Dendritic cell treated with granulocyte-macrophage colony-stimulating factor and Interleukin-4, amounts not matched to agents 40 ng/mL and 50 ng/mL, for 4 days (primary cell): ENCODE data around the gene HMMR.
"Not testable (repeated sequence)": the region's sequence is repeated elsewhere in the genome, so short reads cannot be mapped to it uniquely, and the experiment has no call there.

Source experiments
- H3K27ac Mint-ChIP-seq: one replicate; pipeline ENCODE4 v1.8.0; 2022; ENCODE audit warnings: mild to moderate bottlenecking, mixed read lengths
- H3K27me3 Mint-ChIP-seq: one replicate; pipeline ENCODE4 v1.8.0; 2022; ENCODE audit warnings: mild to moderate bottlenecking, mixed read lengths
- H3K36me3 Mint-ChIP-seq: one replicate; pipeline ENCODE4 v1.8.0; 2022; ENCODE audit warnings: low read depth, mixed read lengths
- H3K4me1 Mint-ChIP-seq: one replicate; pipeline ENCODE4 v1.8.0; 2022; ENCODE audit warnings: low read depth, mixed read lengths
- H3K4me3 Mint-ChIP-seq: one replicate; pipeline ENCODE4 v1.8.0; 2022; ENCODE audit warnings: mild to moderate bottlenecking, moderate library complexity, mixed read lengths
- H3K9me3 Mint-ChIP-seq: one replicate; pipeline ENCODE4 v1.8.0; 2022; ENCODE audit warnings: mixed read lengths
- intact Hi-C: fragments of 100-400 bp; cut with micrococcal nuclease; formaldehyde crosslinking; loops from one replicate; pipeline ENCODE4 v1.15.0; 2022

Gene HMMR, protein sequence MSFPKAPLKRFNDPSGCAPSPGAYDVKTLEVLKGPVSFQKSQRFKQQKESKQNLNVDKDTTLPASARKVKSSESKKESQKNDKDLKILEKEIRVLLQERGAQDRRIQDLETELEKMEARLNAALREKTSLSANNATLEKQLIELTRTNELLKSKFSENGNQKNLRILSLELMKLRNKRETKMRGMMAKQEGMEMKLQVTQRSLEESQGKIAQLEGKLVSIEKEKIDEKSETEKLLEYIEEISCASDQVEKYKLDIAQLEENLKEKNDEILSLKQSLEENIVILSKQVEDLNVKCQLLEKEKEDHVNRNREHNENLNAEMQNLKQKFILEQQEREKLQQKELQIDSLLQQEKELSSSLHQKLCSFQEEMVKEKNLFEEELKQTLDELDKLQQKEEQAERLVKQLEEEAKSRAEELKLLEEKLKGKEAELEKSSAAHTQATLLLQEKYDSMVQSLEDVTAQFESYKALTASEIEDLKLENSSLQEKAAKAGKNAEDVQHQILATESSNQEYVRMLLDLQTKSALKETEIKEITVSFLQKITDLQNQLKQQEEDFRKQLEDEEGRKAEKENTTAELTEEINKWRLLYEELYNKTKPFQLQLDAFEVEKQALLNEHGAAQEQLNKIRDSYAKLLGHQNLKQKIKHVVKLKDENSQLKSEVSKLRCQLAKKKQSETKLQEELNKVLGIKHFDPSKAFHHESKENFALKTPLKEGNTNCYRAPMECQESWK

DNA sequence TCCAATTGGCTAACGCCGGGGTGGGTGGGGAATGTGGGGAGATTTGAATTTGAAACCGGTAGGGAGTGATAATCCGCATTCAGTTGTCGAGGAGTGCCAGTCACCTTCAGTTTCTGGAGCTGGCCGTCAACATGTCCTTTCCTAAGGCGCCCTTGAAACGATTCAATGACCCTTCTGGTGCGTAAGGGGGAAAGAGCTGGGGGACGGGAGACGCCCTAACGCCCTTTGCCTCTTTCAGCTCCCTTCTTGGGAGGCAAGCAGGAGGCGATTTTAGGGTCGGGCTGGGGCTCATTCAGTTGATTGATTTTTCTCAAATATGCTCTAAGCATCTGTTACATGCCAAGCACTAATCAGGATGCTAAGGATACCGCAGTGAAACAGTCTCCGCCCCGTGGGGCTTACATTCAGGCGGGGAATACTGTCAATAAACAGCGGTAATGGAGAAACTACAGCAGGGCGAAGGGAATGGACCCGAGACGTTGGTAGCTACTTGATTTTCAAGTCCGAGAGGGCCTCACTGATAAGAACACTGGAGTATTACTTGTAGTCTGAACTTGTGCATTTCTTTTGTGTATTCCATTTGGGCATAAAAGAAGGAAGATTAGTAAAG is at the start of gene HMMR:
Gene HMMR (plus strand): TSS at position 71 of the 610 bp plus-strand sequence. CDS start 61 bp downstream, at position 132.
- Mint-ChIP-seq H3K36me3 (peaks cover 25% of the 10 kb centered on the region), H3K9me3 (no peaks in the 10 kb centered on the region), H3K27me3 (no peaks in the 10 kb centered on the region), H3K4me3 (peak within 1 kb of the TSS; percentile 93), H3K4me1 (peaks cover 24% of the 10 kb centered on the region), H3K27ac (peak within 1 kb of the TSS; percentile 99)
- intact Hi-C loops = loop anchor here (1.0 to 2.0 kb wide), 3 partner anchors 14 to 45 kb away; partner anchors contain the start of genes CCNG1 and MAT2B

DNA sequence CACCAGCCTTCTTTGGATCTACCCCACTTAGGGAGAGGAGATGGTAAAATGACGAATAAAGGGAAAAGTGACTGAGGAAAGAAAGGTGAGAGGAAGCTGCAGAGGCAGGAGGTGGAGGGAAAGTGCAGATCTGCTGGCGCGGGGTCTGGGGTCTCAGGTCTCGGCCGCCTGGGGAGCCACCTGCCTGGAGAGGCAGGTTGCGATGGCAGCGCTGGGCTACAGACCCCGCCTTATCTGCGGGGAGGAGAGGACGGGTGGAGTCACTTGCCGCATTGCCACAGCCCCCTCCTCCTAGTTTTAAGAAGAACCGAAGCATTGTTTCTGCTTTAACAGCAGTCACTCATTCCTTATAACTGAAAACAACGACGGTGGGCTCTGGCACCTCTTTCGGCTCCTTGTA is 44.8 kb upstream of the HMMR start:
- peaks cover 21% of the 10 kb centered on the region for H3K27me3 Mint-ChIP-seq
- intact Hi-C loops = not testable (repeated sequence)

DNA sequence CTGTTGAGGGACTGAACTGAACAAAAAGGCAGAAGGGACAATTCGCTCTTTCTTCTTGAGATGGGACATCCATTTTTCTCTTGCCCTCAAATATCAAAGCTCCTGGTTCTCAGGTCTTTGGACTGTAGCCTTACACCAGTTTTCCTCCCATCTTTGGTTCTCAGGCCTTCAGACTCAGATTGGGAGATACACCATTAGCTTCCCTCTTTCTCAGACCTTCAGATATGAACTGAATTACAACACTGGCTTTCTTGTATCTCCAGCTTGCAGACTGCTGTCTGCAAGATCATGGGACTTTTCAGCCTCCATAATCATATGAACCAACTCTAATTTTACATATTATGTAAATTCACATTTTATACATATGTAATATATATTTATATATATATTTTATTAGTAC is 35.6 kb upstream of the HMMR start:
- H3K9me3 Mint-ChIP-seq = no peaks in the 10 kb centered on the region
- H3K27ac Mint-ChIP-seq = no peak overlapping the region
- no peaks in the 10 kb centered on the region for H3K27me3 Mint-ChIP-seq
- H3K4me1 Mint-ChIP-seq = peaks cover 8% of the 10 kb centered on the region
- no peak overlapping the region for H3K4me3 Mint-ChIP-seq
- no peaks in the 10 kb centered on the region for H3K36me3 Mint-ChIP-seq
- intact Hi-C loops = no loop called here

More for the DNA sequence above, 44.8 kb upstream of the HMMR start:
- H3K9me3 Mint-ChIP-seq, H3K36me3 Mint-ChIP-seq, H3K27ac Mint-ChIP-seq, H3K4me3 Mint-ChIP-seq, H3K4me1 Mint-ChIP-seq: not testable (repeated sequence)

DNA sequence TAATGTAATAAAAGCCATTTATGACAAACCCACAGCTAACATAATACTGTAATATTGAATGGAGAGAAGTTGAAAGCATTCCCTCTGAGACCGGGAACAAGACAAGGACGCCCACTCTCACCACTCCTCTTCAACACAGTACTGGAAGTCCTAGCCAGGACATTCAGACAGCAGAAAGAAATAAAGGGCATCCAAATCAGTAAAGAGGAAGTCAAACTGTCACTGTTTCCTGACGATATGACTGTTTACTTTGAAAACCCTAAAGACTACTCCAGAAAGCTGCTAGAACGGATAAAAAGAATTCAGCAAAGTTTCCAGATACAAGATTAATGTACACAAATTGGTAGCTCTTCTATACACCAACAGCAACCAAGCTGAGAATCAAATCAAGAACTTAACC is 34.3 kb upstream of the HMMR start:
- H3K4me1 Mint-ChIP-seq, H3K36me3 Mint-ChIP-seq, intact Hi-C loops, H3K27me3 Mint-ChIP-seq, H3K9me3 Mint-ChIP-seq, H3K4me3 Mint-ChIP-seq: not testable (repeated sequence)
- peak overlapping the region; percentile 62 for H3K27ac Mint-ChIP-seq

DNA sequence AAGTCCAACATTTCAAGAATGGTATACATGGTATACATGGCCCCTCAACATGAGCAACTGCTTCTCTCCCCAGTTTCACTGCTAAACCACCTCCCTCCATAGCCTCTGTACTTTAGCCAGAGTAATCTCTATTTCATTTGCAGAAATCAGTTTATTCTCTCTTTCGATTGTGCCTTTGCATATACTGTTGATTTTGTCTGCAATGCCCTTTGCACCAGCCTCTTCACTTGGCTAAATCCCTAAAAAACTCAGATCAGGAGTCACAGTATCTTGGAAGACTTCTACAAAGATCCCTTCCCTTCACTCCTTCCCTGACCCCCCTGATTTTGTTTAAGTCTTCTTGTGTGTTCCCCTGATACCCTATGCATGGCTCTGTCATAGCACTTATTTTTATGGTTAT is 27.9 kb upstream of the HMMR start:
- Mint-ChIP-seq H3K4me3 (no peak overlapping the region), H3K27me3 (no peaks in the 10 kb centered on the region), H3K27ac (no peak overlapping the region), H3K36me3 (no peaks in the 10 kb centered on the region), H3K4me1 (peaks cover 11% of the 10 kb centered on the region), H3K9me3 (no peaks in the 10 kb centered on the region)
- intact Hi-C loops = no loop called here

DNA sequence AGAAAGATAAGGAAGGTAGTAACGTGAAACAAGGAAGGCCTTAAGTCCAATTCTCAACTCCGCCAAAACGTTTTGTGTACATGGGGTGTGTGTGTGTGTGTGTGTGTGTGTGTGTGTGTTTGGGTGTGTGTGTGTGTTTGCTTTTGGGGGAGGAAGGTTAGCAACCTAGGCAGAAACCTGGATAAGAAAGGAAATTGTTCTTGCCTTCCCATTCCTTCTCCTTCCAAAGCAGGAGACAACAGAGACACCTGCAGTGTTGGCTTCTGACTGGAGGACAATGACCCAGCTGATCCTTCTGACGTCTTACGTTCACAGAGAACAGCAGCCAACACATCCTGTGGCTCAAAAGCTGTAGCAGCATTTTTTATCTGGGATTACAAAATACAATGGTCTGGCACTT is 27.2 kb upstream of the HMMR start:
- Mint-ChIP-seq H3K27ac (no peak overlapping the region), H3K4me3 (no peak overlapping the region), H3K9me3 (no peaks in the 10 kb centered on the region), H3K4me1 (peaks cover 11% of the 10 kb centered on the region), H3K27me3 (no peaks in the 10 kb centered on the region), H3K36me3 (no peaks in the 10 kb centered on the region)
- intact Hi-C loops = no loop called here

DNA sequence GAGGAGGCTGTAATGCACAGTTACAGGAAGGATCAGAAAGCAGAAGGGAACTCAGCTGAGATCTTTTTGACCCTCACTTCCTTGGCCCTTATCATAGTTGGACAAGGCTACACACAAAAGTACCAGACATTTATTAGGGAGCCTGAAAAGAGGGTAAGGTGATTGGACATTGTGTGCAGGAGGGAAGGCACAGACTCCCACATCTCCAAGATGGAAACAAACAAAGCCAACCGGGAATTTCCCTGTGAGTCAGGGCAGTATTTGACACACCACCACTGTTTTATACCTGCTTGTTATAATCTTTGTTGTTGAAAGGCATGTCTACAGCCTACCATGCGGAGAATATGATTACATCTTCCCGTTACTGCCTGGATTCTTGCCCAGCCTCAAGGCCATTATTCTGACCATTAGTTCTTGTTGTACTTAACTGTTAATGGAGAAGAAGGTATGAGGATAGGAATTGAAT is 26.0 kb upstream of the HMMR start:
- no peaks in the 10 kb centered on the region for H3K27me3 Mint-ChIP-seq
- no peak overlapping the region for H3K4me3 Mint-ChIP-seq
- H3K4me1 Mint-ChIP-seq = peaks cover 22% of the 10 kb centered on the region
- intact Hi-C loops = no loop called here
- H3K36me3 Mint-ChIP-seq = no peaks in the 10 kb centered on the region
- H3K27ac Mint-ChIP-seq = no peak overlapping the region
- no peaks in the 10 kb centered on the region for H3K9me3 Mint-ChIP-seq

DNA sequence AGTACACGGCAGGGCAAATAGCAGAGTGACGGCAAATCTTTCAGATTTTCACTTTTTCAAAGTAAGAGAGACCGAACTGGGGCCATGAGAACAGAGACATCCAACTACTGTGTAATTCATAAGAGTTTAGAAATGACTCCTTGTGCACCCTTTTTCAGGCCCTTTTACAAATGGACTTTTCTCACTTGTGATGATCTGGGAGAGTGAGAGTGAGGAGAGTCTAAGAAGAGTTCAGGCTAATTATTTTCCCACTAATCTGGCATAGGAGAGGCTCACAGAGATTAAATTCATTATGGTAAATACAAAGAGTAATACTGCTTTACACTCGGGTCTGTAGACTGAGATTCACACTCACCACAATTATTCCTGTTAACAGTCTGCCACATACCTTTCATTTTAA is 23.9 kb upstream of the HMMR start:
- intact Hi-C loops = no loop called here
- Mint-ChIP-seq H3K4me3 (peak overlapping the region; percentile 86), H3K9me3 (no peaks in the 10 kb centered on the region), H3K27me3 (no peaks in the 10 kb centered on the region), H3K27ac (peak overlapping the region; percentile 91), H3K4me1 (peaks cover 32% of the 10 kb centered on the region), H3K36me3 (peaks cover 7% of the 10 kb centered on the region)

DNA sequence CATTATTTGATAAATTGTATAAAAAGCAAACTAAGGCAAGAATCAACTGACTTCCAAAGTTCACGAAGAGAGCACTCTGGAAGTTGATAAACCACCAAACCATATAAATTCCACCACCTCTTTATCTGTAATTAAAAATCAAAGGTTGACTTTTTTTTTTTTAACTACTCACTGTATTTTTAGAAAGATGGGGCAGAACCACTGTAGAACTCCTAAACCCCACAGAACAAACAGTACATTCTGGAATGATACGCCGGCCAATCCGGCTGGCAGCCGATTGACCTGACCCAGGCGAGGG is 23.5 kb upstream of the HMMR start:
- intact Hi-C loops = loop anchor here (1.0 kb wide), 2 partner anchors 23 to 67 kb away; partner anchors contain the start of genes HMMR and NUDCD2
- no peaks in the 10 kb centered on the region for H3K27me3 Mint-ChIP-seq
- peaks cover 32% of the 10 kb centered on the region for H3K4me1 Mint-ChIP-seq
- peak overlapping the region; percentile 86 for H3K4me3 Mint-ChIP-seq
- H3K36me3 Mint-ChIP-seq = peaks cover 8% of the 10 kb centered on the region
- no peaks in the 10 kb centered on the region for H3K9me3 Mint-ChIP-seq
- H3K27ac Mint-ChIP-seq = peak overlapping the region; percentile 91

DNA sequence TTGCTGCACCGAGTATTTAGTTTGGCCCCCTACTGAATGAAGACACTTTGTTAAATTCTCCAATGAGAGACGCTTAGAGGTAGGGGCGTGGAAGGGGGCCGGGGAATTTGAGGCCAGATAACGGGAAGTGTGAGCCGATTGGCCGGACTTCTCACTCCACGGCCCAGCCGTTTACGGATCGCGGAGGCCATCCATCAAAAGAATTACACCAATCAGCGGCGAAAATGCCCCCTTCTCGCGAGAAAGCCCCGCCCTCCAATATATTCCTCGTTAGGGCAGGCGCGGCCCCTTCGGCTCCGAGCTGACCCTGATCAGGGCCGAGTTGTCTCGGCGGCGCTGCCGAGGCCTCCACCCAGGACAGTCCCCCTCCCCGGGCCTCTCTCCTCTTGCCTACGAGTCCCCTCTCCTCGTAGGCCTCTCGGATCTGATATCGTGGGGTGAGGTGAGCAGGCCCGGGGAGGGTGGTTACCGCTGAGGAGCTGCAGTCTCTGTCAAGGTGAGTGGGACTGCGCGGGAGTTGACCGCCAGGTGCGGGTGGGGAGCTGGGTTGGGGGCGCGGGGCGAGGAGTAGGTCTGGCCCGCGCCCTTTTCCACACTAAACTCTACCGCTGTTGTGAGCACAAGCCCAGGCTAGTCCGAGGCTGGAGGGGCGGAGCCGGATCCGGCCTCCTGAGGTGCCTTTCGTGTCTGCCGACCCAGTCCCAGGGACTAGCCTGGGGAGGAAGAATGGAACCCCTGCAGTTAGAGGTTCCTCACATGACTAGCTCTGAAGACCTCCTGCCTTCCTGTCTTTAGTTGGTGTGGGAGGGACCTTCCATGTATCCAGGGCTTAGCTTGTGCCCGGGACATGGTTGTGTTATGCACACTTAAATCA is 22.9 kb upstream of the HMMR start, which contains the start of gene CCNG1:
Gene CCNG1 (plus strand): TSS at position 287 of the 874 bp plus-strand sequence. CDS start 1,662 bp downstream, outside the sequence.
- peak within 1 kb of the TSS; percentile 86 for H3K4me3 Mint-ChIP-seq
- H3K27ac Mint-ChIP-seq = peak within 1 kb of the TSS; percentile 91
- intact Hi-C loops = loop anchor here (1.0 kb wide), 2 partner anchors 23 to 67 kb away; partner anchors contain the start of genes HMMR and NUDCD2
- peaks cover 32% of the 10 kb centered on the region for H3K4me1 Mint-ChIP-seq
- peaks cover 14% of the 10 kb centered on the region for H3K36me3 Mint-ChIP-seq
- H3K9me3 Mint-ChIP-seq = no peaks in the 10 kb centered on the region
- no peaks in the 10 kb centered on the region for H3K27me3 Mint-ChIP-seq

DNA sequence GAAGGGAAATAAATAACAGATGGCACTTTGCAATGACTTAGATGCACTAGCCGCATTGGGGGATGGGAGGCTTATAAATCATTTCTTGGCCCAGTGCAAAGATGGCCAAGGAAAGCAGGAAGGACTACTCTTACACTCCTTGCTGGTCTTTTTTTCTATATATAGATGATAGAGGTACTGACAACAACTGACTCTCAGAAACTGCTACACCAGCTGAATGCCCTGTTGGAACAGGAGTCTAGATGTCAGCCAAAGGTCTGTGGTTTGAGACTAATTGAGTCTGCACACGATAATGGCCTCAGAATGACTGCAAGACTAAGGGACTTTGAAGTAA is 21.4 kb upstream of the HMMR start:
- Mint-ChIP-seq H3K27ac (no peak overlapping the region), H3K4me3 (peak overlapping the region; percentile 86), H3K36me3 (peaks cover 24% of the 10 kb centered on the region), H3K4me1 (peaks cover 32% of the 10 kb centered on the region), H3K27me3 (no peaks in the 10 kb centered on the region), H3K9me3 (no peaks in the 10 kb centered on the region)
- intact Hi-C loops = no loop called here

DNA sequence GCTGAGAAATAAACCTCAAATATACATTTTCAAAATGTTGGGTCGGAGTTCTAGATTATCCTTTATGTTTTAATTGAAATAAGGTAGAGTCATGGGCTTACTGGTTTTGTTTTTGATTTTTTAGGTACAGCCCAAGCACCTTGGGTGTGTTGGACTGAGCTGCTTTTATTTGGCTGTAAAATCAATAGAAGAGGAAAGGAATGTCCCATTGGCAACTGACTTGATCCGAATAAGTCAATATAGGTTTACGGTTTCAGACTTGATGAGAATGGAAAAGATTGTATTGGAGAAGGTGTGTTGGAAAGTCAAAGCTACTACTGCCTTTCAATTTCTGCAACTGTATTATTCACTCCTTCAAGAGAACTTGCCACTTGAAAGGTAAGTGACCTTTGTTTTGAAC is 19.5 kb upstream of the HMMR start:
- no peak overlapping the region for H3K27ac Mint-ChIP-seq
- H3K27me3 Mint-ChIP-seq = no peaks in the 10 kb centered on the region
- peaks cover 32% of the 10 kb centered on the region for H3K4me1 Mint-ChIP-seq
- H3K4me3 Mint-ChIP-seq = no peak overlapping the region
- H3K9me3 Mint-ChIP-seq = no peaks in the 10 kb centered on the region
- peaks cover 39% of the 10 kb centered on the region for H3K36me3 Mint-ChIP-seq
- intact Hi-C loops = no loop called here

DNA sequence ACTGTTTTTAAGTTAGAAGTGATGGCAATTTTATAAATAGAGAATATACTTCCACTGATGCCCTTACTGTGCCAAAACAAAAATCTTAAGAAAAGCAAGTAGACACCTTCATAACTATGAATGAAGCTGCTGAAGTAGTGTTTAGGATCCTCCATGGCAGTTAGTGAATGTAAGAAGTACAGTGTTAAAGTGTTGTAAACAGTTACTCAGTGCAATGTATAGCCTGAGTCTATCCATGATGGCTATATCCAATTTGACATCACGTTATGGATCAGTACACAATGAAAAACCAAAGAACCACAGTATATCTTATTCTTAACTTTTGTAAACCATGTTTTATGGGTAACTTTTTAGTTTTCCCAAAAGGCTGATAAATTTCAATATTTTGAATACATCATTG is 15.9 kb upstream of the HMMR start:
- peaks cover 75% of the 10 kb centered on the region for H3K36me3 Mint-ChIP-seq

More for the DNA sequence above, 15.9 kb upstream of the HMMR start:
- intact Hi-C loops = no loop called here
- no peaks in the 10 kb centered on the region for H3K27me3 Mint-ChIP-seq
- no peak overlapping the region for H3K27ac Mint-ChIP-seq
- no peaks in the 10 kb centered on the region for H3K9me3 Mint-ChIP-seq
- H3K4me3 Mint-ChIP-seq = no peak overlapping the region
- H3K4me1 Mint-ChIP-seq = peaks cover 9% of the 10 kb centered on the region
